ENCODE data around the gene TMEM88. TPM values are rescaled to one million over a fixed set of nuclear protein-coding genes. Genes with fewer than 3 reads are reported as not detected.

Gene TMEM88
- polyA plus RNA-seq, 2 donors, result 8.7 to 9.7 TPM

- 80 to 88% methylated on average over 10 of the region's 10 CpGs for WGBS, 2 donors
- peaks cover 0 to 10% of the 10 kb centered on the region in 2 donors for H3K4me1 ChIP-seq (ENCODE audit: control insufficient read depth in 2 of 2, insufficient read depth in 2 of 2, low read length in 1 of 2)
- no peak overlapping the region for H3K27ac ChIP-seq (ENCODE audit: low read depth in 2 of 2, low read length in 1 of 2)
- H3K4me3 ChIP-seq (ENCODE audit: low read depth in 1 of 2, low read length in 2 of 2), result no peak overlapping the region
- H3K9me3 ChIP-seq (ENCODE audit: control insufficient read depth in 2 of 2, insufficient read depth in 1 of 2, low read depth in 1 of 2, low read length in 1 of 2), result no peaks in the 10 kb centered on the region
- H3K36me3 ChIP-seq (ENCODE audit: control insufficient read depth in 2 of 2, insufficient read depth in 2 of 2, low read length in 1 of 2), result no peaks in the 10 kb centered on the region
- no peaks in the 10 kb centered on the region for H3K27me3 ChIP-seq (ENCODE audit: control insufficient read depth in 1 of 2, insufficient read depth in 2 of 2, low read length in 2 of 2)
Measured at GRCh38 chr17:7832431-7832830, 22.4 kb upstream of the TMEM88 start.

GRCh38 chr17:7833011-7833794 lies 21.7 kb upstream of the TMEM88 start:
- Histone ChIP-seq H3K4me1 (ENCODE audit: control insufficient read depth in 2 of 2, insufficient read depth in 2 of 2, low read length in 1 of 2) (peaks cover 0 to 10% of the 10 kb centered on the region in 2 donors), H3K9me3 (ENCODE audit: control insufficient read depth in 2 of 2, insufficient read depth in 1 of 2, low read depth in 1 of 2, low read length in 1 of 2) (no peaks in the 10 kb centered on the region), H3K27me3 (ENCODE audit: control insufficient read depth in 1 of 2, insufficient read depth in 2 of 2, low read length in 2 of 2) (no peaks in the 10 kb centered on the region), H3K27ac (ENCODE audit: low read depth in 2 of 2, low read length in 1 of 2) (peak overlapping the region; percentile 41 to 95), H3K36me3 (ENCODE audit: control insufficient read depth in 2 of 2, insufficient read depth in 2 of 2, low read length in 1 of 2) (no peaks in the 10 kb centered on the region), H3K4me3 (ENCODE audit: low read depth in 1 of 2, low read length in 2 of 2) (peak overlapping the region in 1 of 2 donors; percentile 59)
- 39 to 42% methylated on average over 18 to 19 of the region's 19 CpGs for WGBS, 2 donors

GRCh38 chr17:7833795-7834541 lies 20.9 kb upstream of the TMEM88 start, which contains the start of gene KDM6B:
KDM6B (plus strand) TSS chr17:7834217; CDS start chr17:7845555, 11,338 bp downstream.
- Histone ChIP-seq H3K4me1 (ENCODE audit: control insufficient read depth in 2 of 2, insufficient read depth in 2 of 2, low read length in 1 of 2) (peaks cover 5 to 16% of the 10 kb centered on the region in 2 donors), H3K27ac (ENCODE audit: low read depth in 2 of 2, low read length in 1 of 2) (peak within 1 kb of the TSS; percentile 95), H3K4me3 (ENCODE audit: low read depth in 1 of 2, low read length in 2 of 2) (peak within 1 kb of the TSS; percentile 67 to 68), H3K36me3 (ENCODE audit: control insufficient read depth in 2 of 2, insufficient read depth in 2 of 2, low read length in 1 of 2) (no peaks in the 10 kb centered on the region), H3K27me3 (ENCODE audit: control insufficient read depth in 1 of 2, insufficient read depth in 2 of 2, low read length in 2 of 2) (no peaks in the 10 kb centered on the region), H3K9me3 (ENCODE audit: control insufficient read depth in 2 of 2, insufficient read depth in 1 of 2, low read depth in 1 of 2, low read length in 1 of 2) (no peaks in the 10 kb centered on the region)
- WGBS, 2 donors, result 0% methylated on average over 39 to 49 of the region's 49 CpGs

- Histone ChIP-seq H3K4me3 (ENCODE audit: low read depth in 1 of 2, low read length in 2 of 2) (peak overlapping the region; percentile 67 to 68), H3K9me3 (ENCODE audit: control insufficient read depth in 2 of 2, insufficient read depth in 1 of 2, low read depth in 1 of 2, low read length in 1 of 2) (no peaks in the 10 kb centered on the region), H3K27me3 (ENCODE audit: control insufficient read depth in 1 of 2, insufficient read depth in 2 of 2, low read length in 2 of 2) (no peaks in the 10 kb centered on the region), H3K4me1 (ENCODE audit: control insufficient read depth in 2 of 2, insufficient read depth in 2 of 2, low read length in 1 of 2) (peaks cover 9 to 22% of the 10 kb centered on the region in 2 donors), H3K36me3 (ENCODE audit: control insufficient read depth in 2 of 2, insufficient read depth in 2 of 2, low read length in 1 of 2) (no peaks in the 10 kb centered on the region), H3K27ac (ENCODE audit: low read depth in 2 of 2, low read length in 1 of 2) (peak overlapping the region; percentile 95)
- 0 to 1% methylated on average over 12 to 20 of the region's 20 CpGs for WGBS, 2 donors
Measured at GRCh38 chr17:7834542-7834956, 20.3 kb upstream of the TMEM88 start.

- no peaks in the 10 kb centered on the region for H3K36me3 ChIP-seq (ENCODE audit: control insufficient read depth in 2 of 2, insufficient read depth in 2 of 2, low read length in 1 of 2)
- 1% methylated on average over 66 to 69 of the region's 69 CpGs for WGBS, 2 donors
- H3K4me1 ChIP-seq (ENCODE audit: control insufficient read depth in 2 of 2, insufficient read depth in 2 of 2, low read length in 1 of 2), result peaks cover 9 to 22% of the 10 kb centered on the region in 2 donors
- H3K27ac ChIP-seq (ENCODE audit: low read depth in 2 of 2, low read length in 1 of 2), result peak overlapping the region; percentile 95
- no peaks in the 10 kb centered on the region for H3K9me3 ChIP-seq (ENCODE audit: control insufficient read depth in 2 of 2, insufficient read depth in 1 of 2, low read depth in 1 of 2, low read length in 1 of 2)
- H3K27me3 ChIP-seq (ENCODE audit: control insufficient read depth in 1 of 2, insufficient read depth in 2 of 2, low read length in 2 of 2), result no peaks in the 10 kb centered on the region
- H3K4me3 ChIP-seq (ENCODE audit: low read depth in 1 of 2, low read length in 2 of 2), result peak overlapping the region; percentile 67 to 68
Measured at GRCh38 chr17:7834957-7835813, 19.7 kb upstream of the TMEM88 start.

GRCh38 chr17:7835814-7836595 lies 18.9 kb upstream of the TMEM88 start:
- H3K27ac ChIP-seq (ENCODE audit: low read depth in 2 of 2, low read length in 1 of 2), result peak overlapping the region; percentile 95
- H3K36me3 ChIP-seq (ENCODE audit: control insufficient read depth in 2 of 2, insufficient read depth in 2 of 2, low read length in 1 of 2), result no peaks in the 10 kb centered on the region
- no peaks in the 10 kb centered on the region for H3K9me3 ChIP-seq (ENCODE audit: control insufficient read depth in 2 of 2, insufficient read depth in 1 of 2, low read depth in 1 of 2, low read length in 1 of 2)
- H3K4me3 ChIP-seq (ENCODE audit: low read depth in 1 of 2, low read length in 2 of 2), result peak overlapping the region; percentile 67 to 68
- H3K27me3 ChIP-seq (ENCODE audit: control insufficient read depth in 1 of 2, insufficient read depth in 2 of 2, low read length in 2 of 2), result no peaks in the 10 kb centered on the region
- peaks cover 9 to 22% of the 10 kb centered on the region in 2 donors for H3K4me1 ChIP-seq (ENCODE audit: control insufficient read depth in 2 of 2, insufficient read depth in 2 of 2, low read length in 1 of 2)
- WGBS, 2 donors, result 1% methylated on average over 61 of the region's 61 CpGs

GRCh38 chr17:7836596-7837407 lies 18.1 kb upstream of the TMEM88 start:
- 1 to 2% methylated on average over 19 of the region's 19 CpGs for WGBS, 2 donors
- Histone ChIP-seq H3K9me3 (ENCODE audit: control insufficient read depth in 2 of 2, insufficient read depth in 1 of 2, low read depth in 1 of 2, low read length in 1 of 2) (no peaks in the 10 kb centered on the region), H3K4me1 (ENCODE audit: control insufficient read depth in 2 of 2, insufficient read depth in 2 of 2, low read length in 1 of 2) (peaks cover 9 to 27% of the 10 kb centered on the region in 2 donors), H3K4me3 (ENCODE audit: low read depth in 1 of 2, low read length in 2 of 2) (peak overlapping the region; percentile 67 to 68), H3K36me3 (ENCODE audit: control insufficient read depth in 2 of 2, insufficient read depth in 2 of 2, low read length in 1 of 2) (no peaks in the 10 kb centered on the region), H3K27me3 (ENCODE audit: control insufficient read depth in 1 of 2, insufficient read depth in 2 of 2, low read length in 2 of 2) (no peaks in the 10 kb centered on the region), H3K27ac (ENCODE audit: low read depth in 2 of 2, low read length in 1 of 2) (peak overlapping the region; percentile 95)

- Histone ChIP-seq H3K4me1 (ENCODE audit: control insufficient read depth in 2 of 2, insufficient read depth in 2 of 2, low read length in 1 of 2) (peaks cover 9 to 27% of the 10 kb centered on the region in 2 donors), H3K4me3 (ENCODE audit: low read depth in 1 of 2, low read length in 2 of 2) (no peak overlapping the region), H3K9me3 (ENCODE audit: control insufficient read depth in 2 of 2, insufficient read depth in 1 of 2, low read depth in 1 of 2, low read length in 1 of 2) (no peaks in the 10 kb centered on the region), H3K27ac (ENCODE audit: low read depth in 2 of 2, low read length in 1 of 2) (peak overlapping the region; percentile 95), H3K36me3 (ENCODE audit: control insufficient read depth in 2 of 2, insufficient read depth in 2 of 2, low read length in 1 of 2) (no peaks in the 10 kb centered on the region), H3K27me3 (ENCODE audit: control insufficient read depth in 1 of 2, insufficient read depth in 2 of 2, low read length in 2 of 2) (no peaks in the 10 kb centered on the region)
- 8 to 9% methylated on average over 8 of the region's 8 CpGs for WGBS, 2 donors
Measured at GRCh38 chr17:7837408-7838088, 17.3 kb upstream of the TMEM88 start.

Measured in esophagus (tissue), 2 donors.